Measurements from ENCODE around the gene MYL3. TPM values are rescaled to one million over a fixed set of nuclear protein-coding genes. Genes with fewer than 3 reads are reported as not detected.

MYL3 gene
- total RNA-seq, 1 donor from 2014 or later, result not detected

DNA sequence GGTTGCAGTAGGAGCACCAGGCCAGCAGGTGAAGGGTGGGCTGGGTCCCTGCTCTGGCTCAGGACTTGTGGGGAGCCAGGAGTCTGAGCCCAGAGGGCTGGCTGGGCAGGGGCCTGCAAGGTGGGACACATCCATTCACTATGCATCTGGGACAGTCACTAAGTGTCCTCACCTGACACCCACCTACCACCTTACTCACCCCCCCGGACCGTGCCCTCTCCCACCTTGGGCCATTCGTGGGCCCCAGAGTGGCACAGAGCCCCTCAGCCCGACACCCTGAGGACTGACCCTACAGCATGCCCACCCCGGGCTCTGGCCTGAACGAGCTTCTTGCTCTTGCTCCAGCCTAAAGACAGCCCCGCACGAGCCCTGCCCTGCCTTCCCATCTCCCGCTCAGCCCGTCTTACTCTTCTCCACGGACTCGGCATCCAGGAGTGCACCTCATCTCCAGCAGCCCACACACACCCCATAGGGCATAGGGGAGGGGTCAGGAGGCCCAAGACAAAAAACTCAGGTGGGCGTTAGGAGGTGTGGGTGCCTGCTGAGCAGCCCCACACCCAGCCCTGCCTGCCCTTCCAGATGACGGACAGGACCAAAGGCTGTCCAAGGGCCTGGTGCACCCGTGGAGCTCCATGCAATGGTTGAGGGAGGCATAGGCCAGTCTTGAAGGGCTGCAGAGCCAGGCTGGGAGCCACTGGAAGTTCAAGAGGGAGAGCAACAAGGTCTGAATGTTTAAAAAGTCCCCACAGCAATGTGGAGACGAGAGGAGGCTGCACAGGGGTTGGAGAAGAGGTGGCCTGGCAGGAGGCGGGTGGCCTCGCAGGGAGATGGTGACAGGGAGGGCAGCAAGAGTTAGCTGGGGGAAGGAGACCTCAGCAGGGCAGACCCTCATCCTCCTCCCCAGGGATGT is 41.3 kb upstream of the MYL3 start:
- H3K27ac Mint-ChIP-seq, result no peak overlapping the region
- intact Hi-C loops (cut with micrococcal nuclease), result loop anchor here (5.0 kb wide), 1 partner anchor 37 kb away; no protein-coding TSS in a partner anchor
- peaks cover 2% of the 10 kb centered on the region for H3K4me1 Mint-ChIP-seq (ENCODE audit: low read depth)
- H3K36me3 Mint-ChIP-seq (ENCODE audit: low read depth), result no peaks in the 10 kb centered on the region
- H3K4me3 Mint-ChIP-seq (ENCODE audit: low read depth), result no peak overlapping the region
- H3K9me3 Mint-ChIP-seq, result no peaks in the 10 kb centered on the region
- H3K27me3 Mint-ChIP-seq (ENCODE audit: low read depth), result no peaks in the 10 kb centered on the region
- no peak for DNase-seq (ENCODE audit: low spot score)

GRCh38 chr3:46903341-46904302 is 40.4 kb upstream of the MYL3 start:
- Mint-ChIP-seq H3K36me3 (ENCODE audit: low read depth) (no peaks in the 10 kb centered on the region), H3K9me3 (no peaks in the 10 kb centered on the region), H3K4me1 (ENCODE audit: low read depth) (no peaks in the 10 kb centered on the region), H3K27ac (no peak overlapping the region), H3K4me3 (ENCODE audit: low read depth) (no peak overlapping the region), H3K27me3 (ENCODE audit: low read depth) (peaks cover 5% of the 10 kb centered on the region)
- intact Hi-C loops (cut with micrococcal nuclease), result no loop called here
- no peak for DNase-seq (ENCODE audit: low spot score)

DNA sequence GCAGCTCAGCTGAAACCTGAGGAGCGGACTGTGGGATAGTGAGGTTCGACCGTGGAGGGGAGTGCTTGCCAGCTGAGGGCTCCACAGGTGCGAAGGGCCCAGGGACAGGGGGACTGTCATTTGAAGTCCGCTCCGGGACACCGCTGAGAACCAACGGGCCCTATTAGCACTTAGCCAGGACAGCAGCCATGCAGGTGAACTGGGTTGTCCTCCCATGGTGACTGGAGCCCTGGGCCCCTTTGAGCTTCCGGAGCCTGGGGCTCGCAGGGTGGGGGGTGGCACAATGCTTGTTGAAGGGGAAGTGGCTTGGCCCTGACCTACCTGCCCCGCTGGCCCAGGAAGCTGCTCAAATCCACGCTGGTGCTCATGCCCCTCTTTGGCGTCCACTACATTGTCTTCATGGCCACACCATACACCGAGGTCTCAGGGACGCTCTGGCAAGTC is 39.0 kb upstream of the MYL3 start:
- intact Hi-C loops (cut with micrococcal nuclease), result no loop called here
- Mint-ChIP-seq H3K4me1 (ENCODE audit: low read depth) (no peaks in the 10 kb centered on the region), H3K27me3 (ENCODE audit: low read depth) (peaks cover 9% of the 10 kb centered on the region), H3K4me3 (ENCODE audit: low read depth) (no peak overlapping the region), H3K9me3 (no peaks in the 10 kb centered on the region), H3K27ac (no peak overlapping the region), H3K36me3 (ENCODE audit: low read depth) (no peaks in the 10 kb centered on the region)
- no peak for DNase-seq (ENCODE audit: low spot score)

- Mint-ChIP-seq H3K27ac (no peak overlapping the region), H3K9me3 (no peaks in the 10 kb centered on the region), H3K36me3 (ENCODE audit: low read depth) (no peaks in the 10 kb centered on the region), H3K27me3 (ENCODE audit: low read depth) (peaks cover 9% of the 10 kb centered on the region), H3K4me3 (ENCODE audit: low read depth) (no peak overlapping the region), H3K4me1 (ENCODE audit: low read depth) (no peaks in the 10 kb centered on the region)
- intact Hi-C loops (cut with micrococcal nuclease), result no loop called here
- no peak for DNase-seq (ENCODE audit: low spot score)
Measured at GRCh38 chr3:46901591-46902187, 38.4 kb upstream of the MYL3 start.

GRCh38 chr3:46901061-46901460 is 37.8 kb upstream of the MYL3 start:
- DNase-seq (ENCODE audit: low spot score), result no peak
- intact Hi-C loops (cut with micrococcal nuclease), result no loop called here
- Mint-ChIP-seq H3K27ac (no peak overlapping the region), H3K36me3 (ENCODE audit: low read depth) (no peaks in the 10 kb centered on the region), H3K27me3 (ENCODE audit: low read depth) (peaks cover 11% of the 10 kb centered on the region), H3K4me3 (ENCODE audit: low read depth) (no peak overlapping the region), H3K4me1 (ENCODE audit: low read depth) (no peaks in the 10 kb centered on the region), H3K9me3 (no peaks in the 10 kb centered on the region)

- Mint-ChIP-seq H3K4me3 (ENCODE audit: low read depth) (no peak overlapping the region), H3K27ac (no peak overlapping the region), H3K36me3 (ENCODE audit: low read depth) (no peaks in the 10 kb centered on the region), H3K4me1 (ENCODE audit: low read depth) (no peaks in the 10 kb centered on the region), H3K27me3 (ENCODE audit: low read depth) (peaks cover 15% of the 10 kb centered on the region), H3K9me3 (no peaks in the 10 kb centered on the region)
- intact Hi-C loops (cut with micrococcal nuclease), result no loop called here
- no peak for DNase-seq (ENCODE audit: low spot score)
Measured at GRCh38 chr3:46900356-46900755, 37.1 kb upstream of the MYL3 start.

DNA sequence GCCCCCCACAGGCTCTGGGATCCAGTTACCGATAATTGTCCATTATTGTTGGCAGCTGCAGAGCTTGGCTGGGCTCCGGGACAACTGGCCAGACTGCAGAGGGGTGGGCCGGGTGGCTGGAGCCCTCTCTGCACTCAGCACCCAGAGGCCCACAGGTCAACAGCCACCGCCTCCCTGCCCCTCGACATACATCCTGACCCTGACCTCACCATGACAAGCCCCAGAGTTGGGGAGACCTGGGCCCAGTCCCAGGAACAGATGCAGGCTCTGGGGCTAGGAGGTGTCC is 36.7 kb upstream of the MYL3 start:
- no peak overlapping the region for H3K27ac Mint-ChIP-seq
- DNase-seq (ENCODE audit: low spot score), result no peak
- no peak overlapping the region for H3K4me3 Mint-ChIP-seq (ENCODE audit: low read depth)
- no peaks in the 10 kb centered on the region for H3K9me3 Mint-ChIP-seq
- H3K27me3 Mint-ChIP-seq (ENCODE audit: low read depth), result peaks cover 18% of the 10 kb centered on the region
- no peaks in the 10 kb centered on the region for H3K36me3 Mint-ChIP-seq (ENCODE audit: low read depth)
- intact Hi-C loops (cut with micrococcal nuclease), result no loop called here
- H3K4me1 Mint-ChIP-seq (ENCODE audit: low read depth), result no peaks in the 10 kb centered on the region

DNA sequence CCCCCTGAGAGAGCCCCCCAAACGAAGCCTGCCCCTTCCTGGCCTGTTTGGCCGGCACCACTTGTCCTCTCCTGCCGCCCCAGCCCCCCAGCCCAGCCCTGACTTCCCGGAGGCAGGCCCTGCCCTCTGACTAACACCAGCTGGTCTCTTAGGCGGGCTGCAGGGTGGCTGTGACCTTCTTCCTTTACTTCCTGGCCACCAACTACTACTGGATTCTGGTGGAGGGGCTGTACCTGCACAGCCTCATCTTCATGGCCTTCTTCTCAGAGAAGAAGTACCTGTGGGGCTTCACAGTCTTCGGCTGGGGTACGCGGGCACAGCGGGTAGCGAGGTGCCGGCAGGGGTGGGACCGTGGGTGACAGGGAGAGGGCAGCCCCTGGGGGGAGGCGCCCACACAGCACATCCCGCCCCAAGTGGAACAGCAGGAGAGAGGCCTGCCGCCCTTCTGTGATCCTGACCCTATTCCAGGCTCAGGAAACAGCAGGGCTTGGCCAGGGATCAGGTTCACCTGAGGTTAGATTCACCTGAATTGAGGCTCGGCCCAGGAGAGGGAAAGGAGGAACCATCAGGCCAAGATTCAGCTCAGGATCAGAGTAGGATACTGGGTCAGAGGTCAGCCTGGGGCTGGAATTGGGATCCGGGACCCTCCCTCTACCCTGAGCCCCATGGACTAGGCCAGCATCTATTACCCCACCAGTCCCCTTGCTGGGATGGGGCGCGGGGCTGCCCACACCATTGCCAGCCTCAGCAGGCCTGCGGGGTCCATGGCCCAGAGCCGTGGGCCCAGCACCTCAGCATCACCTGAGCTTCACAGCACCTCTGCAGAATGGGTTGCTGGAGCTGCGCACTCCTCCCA is 36.1 kb upstream of the MYL3 start:
- Mint-ChIP-seq H3K4me1 (ENCODE audit: low read depth) (no peaks in the 10 kb centered on the region), H3K9me3 (no peaks in the 10 kb centered on the region), H3K27ac (no peak overlapping the region), H3K4me3 (ENCODE audit: low read depth) (no peak overlapping the region), H3K27me3 (ENCODE audit: low read depth) (peaks cover 18% of the 10 kb centered on the region), H3K36me3 (ENCODE audit: low read depth) (no peaks in the 10 kb centered on the region)
- intact Hi-C loops (cut with micrococcal nuclease), result no loop called here
- no peak for DNase-seq (ENCODE audit: low spot score)

GRCh38 chr3:46898321-46899150 is 35.3 kb upstream of the MYL3 start:
- Mint-ChIP-seq H3K4me1 (ENCODE audit: low read depth) (no peaks in the 10 kb centered on the region), H3K36me3 (ENCODE audit: low read depth) (no peaks in the 10 kb centered on the region), H3K4me3 (ENCODE audit: low read depth) (no peak overlapping the region), H3K27ac (no peak overlapping the region), H3K27me3 (ENCODE audit: low read depth) (peaks cover 22% of the 10 kb centered on the region), H3K9me3 (no peaks in the 10 kb centered on the region)
- intact Hi-C loops (cut with micrococcal nuclease), result no loop called here
- DNase-seq (ENCODE audit: low spot score), result no peak

DNA sequence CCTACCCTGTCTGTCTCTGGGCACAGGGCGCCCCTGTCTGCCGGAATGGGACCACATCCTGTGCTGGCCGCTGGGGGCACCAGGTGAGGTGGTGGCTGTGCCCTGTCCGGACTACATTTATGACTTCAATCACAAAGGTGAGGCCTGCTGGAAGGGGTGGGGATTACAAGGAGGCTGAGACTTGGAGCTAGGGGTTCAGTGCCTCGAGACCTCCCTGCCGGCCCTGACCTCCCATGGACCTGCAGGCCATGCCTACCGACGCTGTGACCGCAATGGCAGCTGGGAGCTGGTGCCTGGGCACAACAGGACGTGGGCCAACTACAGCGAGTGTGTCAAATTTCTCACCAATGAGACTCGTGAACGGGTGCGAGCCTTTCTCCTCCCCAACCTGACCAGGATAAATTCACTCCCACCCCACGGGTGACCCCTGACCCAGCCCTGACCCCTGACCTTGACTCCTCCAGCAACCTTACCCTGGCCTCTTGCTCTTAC is 34.6 kb upstream of the MYL3 start:
- peaks cover 26% of the 10 kb centered on the region for H3K27me3 Mint-ChIP-seq (ENCODE audit: low read depth)
- DNase-seq (ENCODE audit: low spot score), result no peak

GRCh38 chr3:46897031-46897430 is 33.8 kb upstream of the MYL3 start:
- no peaks in the 10 kb centered on the region for H3K4me1 Mint-ChIP-seq (ENCODE audit: low read depth)
- no peak overlapping the region for H3K27ac Mint-ChIP-seq
- DNase-seq (ENCODE audit: low spot score), result no peak
- no peaks in the 10 kb centered on the region for H3K36me3 Mint-ChIP-seq (ENCODE audit: low read depth)
- intact Hi-C loops (cut with micrococcal nuclease), result no loop called here
- peaks cover 33% of the 10 kb centered on the region for H3K27me3 Mint-ChIP-seq (ENCODE audit: low read depth)
- no peak overlapping the region for H3K4me3 Mint-ChIP-seq (ENCODE audit: low read depth)
- H3K9me3 Mint-ChIP-seq, result no peaks in the 10 kb centered on the region

More for the DNA sequence above, 34.6 kb upstream of the MYL3 start:
- H3K36me3 Mint-ChIP-seq (ENCODE audit: low read depth), result no peaks in the 10 kb centered on the region
- H3K4me3 Mint-ChIP-seq (ENCODE audit: low read depth), result no peak overlapping the region
- no peak overlapping the region for H3K27ac Mint-ChIP-seq
- intact Hi-C loops (cut with micrococcal nuclease), result no loop called here
- H3K4me1 Mint-ChIP-seq (ENCODE audit: low read depth), result no peaks in the 10 kb centered on the region
- H3K9me3 Mint-ChIP-seq, result no peaks in the 10 kb centered on the region
